K562 (cell line): Measurements from ENCODE around the gene PRSS53. TPM values are rescaled to one million over a fixed set of nuclear protein-coding genes. Genes with fewer than 3 reads are reported as not detected.

Experiments used
- ETS2 ChIP-seq: IDR thresholded peaks from 2 replicates; pipeline ENCODE4 v1.6.1; 2016; ENCODE audit warnings: borderline replicate concordance, missing genetic modification characterization, mild to moderate bottlenecking, moderate library complexity, missing compliant biosample characterization; ENCODE audit not compliant: poor library complexity, severe bottlenecking
- HCFC1 ChIP-seq: IDR thresholded peaks from 2 replicates; pipeline ENCODE4 v1.6.1; 2012; ENCODE audit warnings: low read depth, low read length, improper control_type of control experiment
- HMGN3 ChIP-seq: IDR thresholded peaks from 2 replicates; pipeline ENCODE4 v1.6.1; 2011; ENCODE audit warnings: borderline replicate concordance, low read depth, mild to moderate bottlenecking, mixed read lengths, low read length; ENCODE audit not compliant: insufficient read length; ENCODE audit errors: extremely low read depth
- JUN ChIP-seq, 2 experiments: sonication (generic) in 1 of 2; formaldehyde crosslinking in 1 of 2; IDR thresholded peaks; 2 replicates each; pipeline versions ENCODE4 v1.6.1 to v1.8.0; 2012 to 2022; ENCODE audit warnings: borderline replicate concordance in 2 of 2, mild to moderate bottlenecking in 2 of 2, improper control_type of control experiment in 1 of 2, low read depth in 1 of 2, low read length in 1 of 2, missing genetic modification reagents in 1 of 2
- JUND ChIP-seq, 2 experiments: IDR thresholded peaks; 2 replicates in 1 of 2; 3 replicates in 1 of 2; pipeline ENCODE4 v1.6.1; 2011; ENCODE audit warnings: borderline replicate concordance in 2 of 2, low read depth in 2 of 2, low read length in 2 of 2, improper control_type of control experiment in 1 of 2, missing biosample characterization in 1 of 2, missing genetic modification characterization in 1 of 2, missing genetic modification reagents in 1 of 2
- MAZ ChIP-seq, 2 experiments: fragments of 450-650 bp in 1 of 2; sonication (generic) in 1 of 2; formaldehyde crosslinking; IDR thresholded peaks in 1 of 2; conservative IDR thresholded peaks in 1 of 2; 2 replicates each; pipeline versions ENCODE4 v1.4.0 to v1.5.0; 2020; ENCODE audit warnings: mild to moderate bottlenecking in 1 of 2, missing genetic modification reagents in 1 of 2
- MEIS2 ChIP-seq: fragments of 450-650 bp; IDR thresholded peaks from 2 replicates; pipeline ENCODE4 v1.6.1; 2014; ENCODE audit warnings: mild to moderate bottlenecking; ENCODE audit not compliant: partially characterized antibody
- MYBL2 ChIP-seq, 2 experiments: fragments of 450-650 bp in 1 of 2; sonication (generic) in 1 of 2; formaldehyde crosslinking in 1 of 2; IDR thresholded peaks; 2 replicates each; pipeline versions ENCODE4 v1.6.1 to v1.8.1; 2017 to 2022; ENCODE audit warnings: borderline replicate concordance in 1 of 2, inconsistent platforms in 1 of 2, low read depth in 1 of 2, mild to moderate bottlenecking in 1 of 2, missing genetic modification reagents in 1 of 2, moderate library complexity in 1 of 2
- NRF1 ChIP-seq, 2 experiments: fragments of 450-650 bp; IDR thresholded peaks in 1 of 2; conservative IDR thresholded peaks in 1 of 2; 2 replicates each; pipeline ENCODE4 v1.6.1; 2014; ENCODE audit warnings: mild to moderate bottlenecking in 2 of 2
- RBBP5 ChIP-seq: fragments of 200-600 bp; sonication (generic); IDR thresholded peaks from 2 replicates; pipeline ENCODE4 v1.6.1; 2012; ENCODE audit warnings: borderline replicate concordance, mild to moderate bottlenecking, low read length, control low read depth, inconsistent platforms; ENCODE audit not compliant: insufficient read depth, poor library complexity, severe bottlenecking
- SAP30 ChIP-seq: fragments of 200-600 bp; sonication (generic); IDR thresholded peaks from 2 replicates; pipeline ENCODE4 v1.6.1; 2012; ENCODE audit warnings: borderline replicate concordance, low read depth, mild to moderate bottlenecking, moderate library complexity, low read length, control low read depth, inconsistent platforms; ENCODE audit not compliant: insufficient read depth, poor library complexity, severe bottlenecking
- SIX5 ChIP-seq, 2 experiments: IDR thresholded peaks; 2 replicates each; pipeline ENCODE4 v1.6.1; 2011; ENCODE audit warnings: low read length in 2 of 2, borderline replicate concordance in 1 of 2, low read depth in 1 of 2, mild to moderate bottlenecking in 1 of 2, moderate library complexity in 1 of 2; ENCODE audit not compliant: insufficient read depth in 1 of 2
- SMC3 ChIP-seq: conservative IDR thresholded peaks from 2 replicates; pipeline ENCODE4 v1.6.1; 2011; ENCODE audit warnings: low read depth, low read length, improper control_type of control experiment; ENCODE audit not compliant: insufficient read depth
- TEAD4 ChIP-seq, 2 experiments: sonication (generic) in 1 of 2; formaldehyde crosslinking in 1 of 2; IDR thresholded peaks; 2 replicates each; pipeline versions ENCODE4 v1.6.1 to v1.8.0; 2012 to 2022; ENCODE audit warnings: borderline replicate concordance in 1 of 2, inconsistent platforms in 1 of 2, low read length in 1 of 2, mild to moderate bottlenecking in 1 of 2, missing genetic modification reagents in 1 of 2
- USF2 ChIP-seq: sonication (generic); formaldehyde crosslinking; IDR thresholded peaks from 2 replicates; pipeline ENCODE4 v1.5.0; 2020; ENCODE audit warnings: missing genetic modification reagents
- ZBTB17 ChIP-seq: fragments of 450-650 bp; formaldehyde crosslinking; IDR thresholded peaks from 2 replicates; pipeline ENCODE4 v1.4.0; 2020; ENCODE audit warnings: mild to moderate bottlenecking
- ZBTB7A ChIP-seq: IDR thresholded peaks from 2 replicates; pipeline ENCODE4 v1.6.1; 2011; ENCODE audit warnings: low read depth, mild to moderate bottlenecking, low read length, moderate library complexity, borderline replicate concordance; ENCODE audit not compliant: control insufficient read depth
- polyA plus RNA-seq, 8 experiments: library from polyadenylated mRNA; depleted of rRNA in 4 of 8; stranded (reverse) in 5 of 8; unstranded in 3 of 8; fragments of >200 nt; fragmentation: Nextera tagmentation in 2 of 8; fragmentation: Illumina TruSeq in 1 of 8; extraction: Ambion mirVana in 2 of 8; extraction: Trizol in 1 of 8; gene quantifications; 2 replicates each; pipeline versions ENCODE4 v1.2.1 to v1.2.3, GENCODE V29; 2011 to 2014; ENCODE audit warnings: inconsistent platforms in 1 of 8, missing spikeins in 1 of 8
- total RNA-seq, 7 experiments: library from RNA; depleted of rRNA in 6 of 7; stranded (reverse); fragments of >200 nt in 6 of 7; fragmentation: Illumina TruSeq in 2 of 7; extraction: Trizol in 2 of 7; gene quantifications; 2 replicates each; pipeline versions ENCODE4 v1.2.1 to v1.2.3, GENCODE V29; 2011 to 2021; ENCODE audit warnings: low replicate concordance in 1 of 7

The PRSS53 gene
- total and polyA plus RNA-seq, 9 of the 15 experiments (the other 6 are each of a cell fraction or from before 2014, with no cell fraction given): 0.40 to 1.9 (median 0.78) TPM; not detected in 2

DNA sequence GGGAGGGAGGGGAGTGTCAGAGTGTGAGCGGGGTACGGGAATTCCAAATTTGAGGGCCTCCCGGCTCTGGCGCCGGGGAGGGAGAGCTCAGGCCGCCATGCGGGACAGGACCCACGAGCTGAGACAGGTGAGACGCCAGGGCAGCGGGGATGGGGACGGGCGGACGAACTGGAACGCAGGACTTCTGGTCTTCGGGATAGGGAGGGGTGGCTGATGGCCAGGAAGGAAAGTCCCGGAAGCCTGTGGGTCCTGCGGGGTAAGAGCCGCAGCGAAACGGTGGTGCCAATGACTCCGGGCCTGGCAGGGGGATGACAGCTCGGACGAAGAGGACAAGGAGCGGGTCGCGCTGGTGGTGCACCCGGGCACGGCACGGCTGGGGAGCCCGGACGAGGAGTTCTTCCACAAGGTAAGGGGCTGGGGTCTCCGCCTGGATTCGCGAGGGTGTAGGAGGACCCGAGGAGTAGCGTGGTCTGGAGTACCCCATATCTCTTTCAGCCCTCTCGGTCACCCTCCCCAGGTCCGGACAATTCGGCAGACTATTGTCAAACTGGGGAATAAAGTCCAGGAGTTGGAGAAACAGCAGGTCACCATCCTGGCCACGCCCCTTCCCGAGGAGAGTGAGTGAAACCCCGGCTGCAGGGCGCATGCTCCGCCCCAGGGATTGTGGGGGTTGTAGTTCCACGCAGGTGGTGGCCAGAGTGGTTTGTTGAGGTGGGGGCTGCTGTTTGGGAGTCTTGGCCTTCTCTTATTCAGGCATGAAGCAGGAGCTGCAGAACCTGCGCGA, 54.8 kb downstream of the PRSS53 start (continued):
- TF ChIP-seq MYBL2 (IDR thresholded peaks at IDR 0.05; ENCODE audit: low read depth): no peak
- no peak for TF ChIP-seq MYBL2 (CRISPR knock-in tag; IDR thresholded peaks at IDR 0.05; ENCODE audit: borderline replicate concordance)
- peak; percentile 30; the same call in 1 of the 2 replicates for TF ChIP-seq ZBTB7A
- no peak for TF ChIP-seq TEAD4 (IDR thresholded peaks at IDR 0.05; ENCODE audit: low read length)
- TF ChIP-seq TEAD4 (CRISPR knock-in tag; IDR thresholded peaks at IDR 0.05; ENCODE audit: borderline replicate concordance): no peak
- 0 out of 2 replicates have a peak, but pooled peaks have one; percentile 6 for TF ChIP-seq SMC3
- TF ChIP-seq MEIS2: peak; percentile 55
- TF ChIP-seq ZBTB17: 0 out of 2 replicates have a peak, but pooled peaks have one; percentile 48
- TF ChIP-seq JUND (IDR thresholded peaks at IDR 0.05; ENCODE audit: borderline replicate concordance, low read depth, low read length): peak; percentile 39; the same call in 1 of the 2 replicates
- TF ChIP-seq JUND (tag; IDR thresholded peaks at IDR 0.05; ENCODE audit: borderline replicate concordance, low read depth, low read length): no peak; the same call in 2 of the 3 replicates
- peak; percentile 96 for TF ChIP-seq NRF1 (conservative IDR thresholded peaks at IDR 0.05 in 1 of 2, IDR thresholded peaks at IDR 0.05 in 1 of 2)
- TF ChIP-seq HCFC1: peak; percentile 97
- no peak for TF ChIP-seq USF2 (CRISPR knock-in tag)
- peak in 1 of 2 experiments; percentile 31; a peak in 1 of 4 replicates for TF ChIP-seq MAZ (CRISPR knock-in tag; conservative IDR thresholded peaks at IDR 0.05 in 1 of 2, IDR thresholded peaks at IDR 0.05 in 1 of 2)
- peak; percentile 95 for TF ChIP-seq SAP30
- TF ChIP-seq RBBP5: no peak
- peak; percentile 69 for TF ChIP-seq HMGN3
- TF ChIP-seq JUN (IDR thresholded peaks at IDR 0.05; ENCODE audit: borderline replicate concordance, low read depth, low read length): peak; percentile 32; the same call in 1 of the 2 replicates
- TF ChIP-seq JUN (CRISPR knock-in tag; IDR thresholded peaks at IDR 0.05; ENCODE audit: borderline replicate concordance): no peak
- no peak for TF ChIP-seq ETS2 (tag)
- TF ChIP-seq SIX5 (IDR thresholded peaks at IDR 0.05; ENCODE audit: borderline replicate concordance in 1 of 2, insufficient read depth in 1 of 2, low read depth in 1 of 2, low read length in 2 of 2): peak; percentile 82 to 83; a peak in 3 of 4 replicates
